Endothelial cell (in vitro differentiated cells): ENCODE results near the gene CFAP46. TPM values are rescaled to one million over a fixed set of nuclear protein-coding genes. Genes with fewer than 3 reads are reported as not detected.

Experiments
- DNase-seq: peaks from one replicate; pipeline ENCODE4 v3.0.0; 2021; ENCODE audit warnings: low spot score
- H3K27ac Mint-ChIP-seq: one replicate; pipeline ENCODE4 v1.8.0; 2021; ENCODE audit warnings: mixed read lengths, inconsistent platforms; ENCODE audit not compliant: unreplicated experiment
- H3K27me3 Mint-ChIP-seq: one replicate; pipeline ENCODE4 v1.8.0; 2021; ENCODE audit warnings: mild to moderate bottlenecking, moderate library complexity, mixed read lengths, inconsistent platforms; ENCODE audit not compliant: unreplicated experiment
- H3K36me3 Mint-ChIP-seq: one replicate; pipeline ENCODE4 v1.8.0; 2021; ENCODE audit warnings: mild to moderate bottlenecking, low read depth, mixed read lengths, inconsistent platforms; ENCODE audit not compliant: unreplicated experiment
- H3K4me1 Mint-ChIP-seq: one replicate; pipeline ENCODE4 v1.8.0; 2021; ENCODE audit warnings: mild to moderate bottlenecking, mixed read lengths, inconsistent platforms; ENCODE audit not compliant: unreplicated experiment
- H3K4me3 Mint-ChIP-seq: one replicate; pipeline ENCODE4 v1.8.0; 2021; ENCODE audit warnings: mild to moderate bottlenecking, mixed read lengths, inconsistent platforms; ENCODE audit not compliant: unreplicated experiment
- H3K9me3 Mint-ChIP-seq: one replicate; pipeline ENCODE4 v1.8.0; 2021; ENCODE audit warnings: mixed read lengths, inconsistent platforms; ENCODE audit not compliant: unreplicated experiment
- total RNA-seq: library from RNA; stranded (reverse); fragmentation: NEBNext Ultra II Directional; extraction: Animal tissue kit (Norgen Biotek cat#: 25700); gene quantifications from one replicate; pipeline ENCODE4 v1.2.1, GENCODE V29; 2021; ENCODE audit not compliant: unreplicated experiment
- TF ChIP-seq, protein P1 (sequence below): fragments of 200-600 bp; sonication (generic); IDR thresholded peaks from one replicate; pipeline ENCODE4 v1.5.0; 2021; ENCODE audit warnings: antibody characterized with exemption; ENCODE audit not compliant: unreplicated experiment

CFAP46 gene
- total RNA-seq, 1 donor from 2014 or later = 0.95 TPM

DNA sequence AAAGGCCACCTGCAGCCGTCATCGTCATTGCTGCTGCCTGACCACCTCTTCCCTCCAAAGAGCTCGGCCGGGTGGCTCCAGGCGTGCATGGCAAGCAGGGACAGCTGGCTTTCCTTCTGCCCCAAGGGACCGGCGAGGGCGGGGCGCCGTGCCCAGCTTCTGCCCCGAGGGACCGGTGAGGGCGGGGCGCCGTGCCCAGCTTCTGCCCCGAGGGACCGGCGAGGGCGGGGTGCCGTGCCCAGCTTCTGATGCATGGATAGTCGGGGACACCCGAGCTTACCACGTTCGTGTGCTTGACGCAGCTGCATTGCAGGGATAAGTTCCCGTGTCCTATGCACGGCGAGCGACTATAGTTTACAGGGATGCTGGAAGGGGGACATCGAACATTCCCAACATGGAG is 27.0 kb downstream of the CFAP46 start:
- no peak for DNase-seq
- H3K4me1 Mint-ChIP-seq = no peaks in the 10 kb centered on the region
- H3K36me3 Mint-ChIP-seq = no peaks in the 10 kb centered on the region
- TF ChIP-seq, protein P1, sequence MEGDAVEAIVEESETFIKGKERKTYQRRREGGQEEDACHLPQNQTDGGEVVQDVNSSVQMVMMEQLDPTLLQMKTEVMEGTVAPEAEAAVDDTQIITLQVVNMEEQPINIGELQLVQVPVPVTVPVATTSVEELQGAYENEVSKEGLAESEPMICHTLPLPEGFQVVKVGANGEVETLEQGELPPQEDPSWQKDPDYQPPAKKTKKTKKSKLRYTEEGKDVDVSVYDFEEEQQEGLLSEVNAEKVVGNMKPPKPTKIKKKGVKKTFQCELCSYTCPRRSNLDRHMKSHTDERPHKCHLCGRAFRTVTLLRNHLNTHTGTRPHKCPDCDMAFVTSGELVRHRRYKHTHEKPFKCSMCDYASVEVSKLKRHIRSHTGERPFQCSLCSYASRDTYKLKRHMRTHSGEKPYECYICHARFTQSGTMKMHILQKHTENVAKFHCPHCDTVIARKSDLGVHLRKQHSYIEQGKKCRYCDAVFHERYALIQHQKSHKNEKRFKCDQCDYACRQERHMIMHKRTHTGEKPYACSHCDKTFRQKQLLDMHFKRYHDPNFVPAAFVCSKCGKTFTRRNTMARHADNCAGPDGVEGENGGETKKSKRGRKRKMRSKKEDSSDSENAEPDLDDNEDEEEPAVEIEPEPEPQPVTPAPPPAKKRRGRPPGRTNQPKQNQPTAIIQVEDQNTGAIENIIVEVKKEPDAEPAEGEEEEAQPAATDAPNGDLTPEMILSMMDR = no peak
- H3K27ac Mint-ChIP-seq = no peak overlapping the region
- no peaks in the 10 kb centered on the region for H3K9me3 Mint-ChIP-seq
- no peak overlapping the region for H3K4me3 Mint-ChIP-seq
- H3K27me3 Mint-ChIP-seq = no peaks in the 10 kb centered on the region

DNA sequence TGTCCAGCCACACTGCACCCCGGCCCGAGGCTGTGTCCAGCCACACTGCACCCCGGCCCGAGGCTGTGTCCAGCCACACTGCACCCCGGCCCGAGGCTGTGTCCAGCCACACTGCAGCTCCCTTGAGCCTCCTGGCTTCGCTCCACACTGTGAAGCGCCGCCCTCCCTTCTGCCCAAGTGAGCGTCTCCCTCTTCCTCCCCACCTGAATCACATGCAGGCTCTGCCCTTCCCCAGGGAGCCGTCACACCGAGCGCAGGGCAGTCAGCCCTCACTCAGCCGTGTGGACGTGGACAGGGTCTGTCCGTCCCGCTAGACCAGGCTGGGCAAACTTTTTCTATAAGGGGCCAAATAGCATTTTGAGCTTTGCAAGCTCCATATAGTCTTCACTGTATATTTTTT is 27.6 kb downstream of the CFAP46 start:
- no peak overlapping the region for H3K4me3 Mint-ChIP-seq
- TF ChIP-seq, protein P1 = no peak
- H3K36me3 Mint-ChIP-seq = no peaks in the 10 kb centered on the region
- peaks cover 1% of the 10 kb centered on the region for H3K27me3 Mint-ChIP-seq
- no peaks in the 10 kb centered on the region for H3K9me3 Mint-ChIP-seq
- H3K4me1 Mint-ChIP-seq = no peaks in the 10 kb centered on the region
- H3K27ac Mint-ChIP-seq = no peak overlapping the region
- DNase-seq = no peak

DNA sequence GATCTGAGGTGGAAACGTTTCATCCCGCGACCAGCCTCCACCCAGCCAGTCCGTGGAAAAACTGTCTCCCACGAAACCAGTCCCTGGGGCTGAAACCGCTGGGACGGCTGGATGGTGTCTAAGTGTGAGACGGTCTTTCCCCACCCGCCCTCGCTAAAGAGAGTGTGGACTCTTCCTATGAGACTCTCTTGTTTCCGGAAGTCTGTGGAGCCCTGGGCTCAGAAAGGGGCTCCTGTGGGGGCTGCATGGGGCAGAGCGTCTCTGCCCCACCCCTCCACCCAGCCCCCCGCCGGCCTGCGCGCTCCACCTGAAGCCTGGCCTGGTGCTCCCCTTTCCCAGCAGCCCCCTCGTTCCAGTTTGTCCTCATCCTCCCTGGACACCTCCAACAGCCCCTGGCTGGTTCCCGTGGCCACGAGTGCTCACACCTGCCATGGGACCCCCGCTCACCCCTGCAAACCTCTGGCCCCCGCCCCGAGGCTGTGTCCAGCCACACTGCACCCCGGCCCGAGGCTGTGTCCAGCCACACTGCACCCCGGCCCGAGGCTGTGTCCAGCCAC is 28.7 kb downstream of the CFAP46 start:
- H3K27me3 Mint-ChIP-seq = peaks cover 3% of the 10 kb centered on the region
- no peak overlapping the region for H3K4me3 Mint-ChIP-seq
- DNase-seq = no peak
- TF ChIP-seq, protein P1 = no peak
- H3K4me1 Mint-ChIP-seq = no peaks in the 10 kb centered on the region
- H3K36me3 Mint-ChIP-seq = no peaks in the 10 kb centered on the region
- H3K9me3 Mint-ChIP-seq = no peaks in the 10 kb centered on the region
- no peak overlapping the region for H3K27ac Mint-ChIP-seq

DNA sequence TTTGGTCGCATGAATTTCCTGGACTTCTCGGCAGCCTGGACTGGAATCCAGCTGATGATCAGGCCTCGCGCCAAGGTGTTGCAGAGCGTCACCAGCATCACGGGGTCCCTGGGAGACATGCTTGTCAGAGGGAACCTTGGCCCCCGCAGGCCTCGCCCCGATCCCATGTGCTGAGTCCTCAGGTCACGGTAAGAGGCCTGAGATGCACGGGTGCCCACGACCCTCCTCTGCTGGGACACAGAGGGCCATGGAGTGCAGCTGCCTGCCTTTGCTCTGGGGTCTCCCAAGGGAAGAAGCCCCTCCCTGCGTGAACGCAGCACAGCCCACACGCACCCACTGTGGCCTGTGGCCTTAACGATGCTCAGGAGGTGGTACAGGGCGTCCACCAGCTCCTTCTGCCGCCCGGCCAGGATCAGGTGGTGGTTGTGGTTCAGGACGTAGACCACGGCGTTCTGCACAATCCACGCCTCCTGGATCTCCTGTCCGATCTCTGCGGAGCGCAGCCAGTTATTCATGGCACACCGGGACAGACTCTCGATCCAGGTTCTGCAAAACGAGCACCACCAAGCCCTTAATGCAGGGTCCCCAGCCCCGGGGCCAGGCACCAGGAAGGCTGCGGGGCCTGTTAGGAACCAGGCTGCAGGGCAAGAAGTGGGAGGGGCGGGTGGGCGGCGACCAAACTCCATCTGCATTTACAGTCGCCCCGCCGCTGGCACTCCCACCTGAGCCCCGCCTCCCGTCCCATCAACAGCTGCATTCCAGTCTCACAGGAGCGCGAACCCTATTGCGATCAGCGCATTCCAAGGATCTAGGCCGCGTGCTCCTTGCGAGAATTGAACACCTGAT is 29.4 kb downstream of the CFAP46 start:
- no peaks in the 10 kb centered on the region for H3K36me3 Mint-ChIP-seq
- TF ChIP-seq, protein P1 = no peak
- DNase-seq = no peak
- no peaks in the 10 kb centered on the region for H3K9me3 Mint-ChIP-seq
- H3K4me1 Mint-ChIP-seq = no peaks in the 10 kb centered on the region
- H3K27me3 Mint-ChIP-seq = peaks cover 3% of the 10 kb centered on the region
- no peak overlapping the region for H3K4me3 Mint-ChIP-seq
- H3K27ac Mint-ChIP-seq = no peak overlapping the region

DNA sequence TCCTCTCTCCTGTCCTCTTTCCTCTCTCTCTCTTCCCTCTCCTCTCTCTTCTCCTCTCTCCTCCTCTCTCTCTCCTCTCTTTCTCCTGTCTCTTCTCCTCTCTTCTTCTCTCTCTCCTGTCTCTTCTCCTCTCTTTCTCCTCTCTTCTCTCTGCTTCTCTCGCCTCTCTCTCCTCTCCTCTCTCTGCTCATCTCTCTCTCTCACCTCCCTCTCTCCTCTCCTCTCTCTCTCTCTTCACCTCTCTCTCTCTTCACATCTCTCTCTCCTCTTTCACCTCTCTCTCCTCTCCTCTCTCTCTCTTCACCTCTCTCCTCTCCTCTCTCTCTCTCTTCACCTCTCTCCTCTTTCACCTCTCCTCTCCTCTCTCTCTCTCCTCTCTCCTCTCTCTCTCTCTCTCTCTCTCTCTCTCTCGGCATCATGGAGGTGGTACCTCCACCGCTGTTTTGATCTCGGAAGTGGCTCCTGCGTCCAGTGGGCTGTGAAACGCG is 30.1 kb downstream of the CFAP46 start:
- no peaks in the 10 kb centered on the region for H3K36me3 Mint-ChIP-seq
- no peak overlapping the region for H3K27ac Mint-ChIP-seq
- TF ChIP-seq, protein P1 = no peak
- H3K4me1 Mint-ChIP-seq = no peaks in the 10 kb centered on the region
- H3K9me3 Mint-ChIP-seq = no peaks in the 10 kb centered on the region
- H3K27me3 Mint-ChIP-seq = peaks cover 3% of the 10 kb centered on the region
- no peak for DNase-seq
- no peak overlapping the region for H3K4me3 Mint-ChIP-seq
